Measurements from ENCODE around the gene MAPT. TPM values are rescaled to one million over a fixed set of nuclear protein-coding genes. Genes with fewer than 3 reads are reported as not detected.

The MAPT gene
- total RNA-seq, 4 donors from 2014 or later, result 3.6 to 6.5 (median 4.5) TPM

DNA sequence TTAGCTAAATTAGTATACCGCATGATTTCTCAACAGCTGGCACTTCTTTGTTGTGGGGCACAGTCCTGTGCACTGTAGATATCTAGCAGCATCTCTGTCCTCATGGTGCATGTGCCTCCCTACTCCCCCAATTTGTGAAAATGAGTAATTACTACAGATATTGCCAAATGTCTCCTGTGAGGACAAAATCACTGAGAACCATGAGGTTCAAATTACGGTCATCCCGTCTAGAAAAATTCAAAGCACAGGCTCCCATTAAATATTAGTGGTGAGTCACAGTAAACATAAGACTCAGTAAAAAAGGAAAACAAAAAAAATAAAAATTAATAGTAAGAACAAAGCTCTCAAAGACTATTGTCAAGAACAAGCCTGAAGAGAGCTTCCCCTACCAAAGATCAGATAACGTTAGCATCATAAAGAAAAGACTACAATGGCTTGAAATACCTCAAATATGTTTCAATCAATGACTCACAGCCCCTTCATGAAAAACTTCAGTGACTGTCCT lies 162.5 kb downstream of the MAPT start:
- no peaks in the 10 kb centered on the region for H3K9me3 ChIP-seq
- WGBS, result 56% methylated on average over 4 of the region's 4 CpGs
- H3K4me1 ChIP-seq, result peaks cover 14% of the 10 kb centered on the region
- H3K4me3 ChIP-seq, result no peak overlapping the region
- no peak for DNase-seq (ENCODE audit: low spot score in 2 of 2)
- no peak for TF ChIP-seq EP300 (IDR thresholded peaks at IDR 0.05)
- H3K27me3 ChIP-seq, result no peaks in the 10 kb centered on the region
- no peak overlapping the region for H3K27ac ChIP-seq
- peaks cover 15% of the 10 kb centered on the region for H3K36me3 ChIP-seq

DNA sequence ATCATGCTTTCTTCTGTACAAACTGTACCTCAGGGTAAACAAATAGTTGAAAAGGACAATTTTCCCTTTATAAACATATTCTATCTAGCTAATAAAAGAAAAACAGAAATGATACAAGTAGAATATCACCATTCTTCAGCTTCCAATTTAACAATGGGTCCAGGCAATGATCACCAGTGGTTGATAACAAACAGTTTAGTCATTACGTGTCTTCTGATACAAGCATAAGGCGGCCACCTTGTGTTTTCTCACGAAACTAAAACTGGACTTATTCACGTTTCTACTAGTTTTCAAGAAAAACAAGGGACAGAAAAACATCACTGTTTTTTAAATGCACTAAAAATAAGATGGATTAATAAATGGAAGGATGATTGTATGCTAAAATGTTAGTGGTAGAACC lies 163.0 kb downstream of the MAPT start:
- no peak overlapping the region for H3K27ac ChIP-seq

DNA sequence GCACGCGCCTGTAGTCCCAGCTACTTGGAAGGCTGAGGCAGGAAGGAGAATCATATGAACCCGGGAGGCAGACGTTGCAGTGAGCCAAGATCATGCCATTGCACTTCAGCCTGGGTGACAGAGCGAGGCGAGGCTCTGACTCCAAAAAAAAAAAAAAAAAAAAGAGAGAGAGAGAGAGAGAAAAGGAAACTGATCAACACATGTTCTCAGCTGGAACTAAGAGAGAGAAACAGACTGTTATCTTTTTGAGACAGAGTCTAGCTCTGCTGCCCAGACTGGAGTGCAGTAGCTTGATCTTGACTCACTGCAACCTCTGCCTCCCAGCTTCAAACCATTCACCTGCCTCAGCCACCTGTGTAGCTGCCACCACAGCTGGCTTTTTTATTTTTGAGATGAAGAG lies 165.1 kb downstream of the MAPT start:
- TF ChIP-seq, protein P1, sequence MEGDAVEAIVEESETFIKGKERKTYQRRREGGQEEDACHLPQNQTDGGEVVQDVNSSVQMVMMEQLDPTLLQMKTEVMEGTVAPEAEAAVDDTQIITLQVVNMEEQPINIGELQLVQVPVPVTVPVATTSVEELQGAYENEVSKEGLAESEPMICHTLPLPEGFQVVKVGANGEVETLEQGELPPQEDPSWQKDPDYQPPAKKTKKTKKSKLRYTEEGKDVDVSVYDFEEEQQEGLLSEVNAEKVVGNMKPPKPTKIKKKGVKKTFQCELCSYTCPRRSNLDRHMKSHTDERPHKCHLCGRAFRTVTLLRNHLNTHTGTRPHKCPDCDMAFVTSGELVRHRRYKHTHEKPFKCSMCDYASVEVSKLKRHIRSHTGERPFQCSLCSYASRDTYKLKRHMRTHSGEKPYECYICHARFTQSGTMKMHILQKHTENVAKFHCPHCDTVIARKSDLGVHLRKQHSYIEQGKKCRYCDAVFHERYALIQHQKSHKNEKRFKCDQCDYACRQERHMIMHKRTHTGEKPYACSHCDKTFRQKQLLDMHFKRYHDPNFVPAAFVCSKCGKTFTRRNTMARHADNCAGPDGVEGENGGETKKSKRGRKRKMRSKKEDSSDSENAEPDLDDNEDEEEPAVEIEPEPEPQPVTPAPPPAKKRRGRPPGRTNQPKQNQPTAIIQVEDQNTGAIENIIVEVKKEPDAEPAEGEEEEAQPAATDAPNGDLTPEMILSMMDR (IDR thresholded peaks at IDR 0.05), result no peak
- no peak for TF ChIP-seq POLR2A (IDR thresholded peaks at IDR 0.05)
- no peak for TF ChIP-seq EP300 (IDR thresholded peaks at IDR 0.05)
- no peak for TF ChIP-seq POLR2AphosphoS5 (IDR thresholded peaks at IDR 0.05)
- Histone ChIP-seq H3K27me3 (no peaks in the 10 kb centered on the region), H3K27ac (no peak overlapping the region), H3K4me3 (no peak overlapping the region), H3K36me3 (peaks cover 10% of the 10 kb centered on the region), H3K4me1 (peaks cover 19% of the 10 kb centered on the region), H3K9me3 (no peaks in the 10 kb centered on the region)
- no peak for DNase-seq (ENCODE audit: low spot score in 2 of 2)
- WGBS, result 51% methylated on average over 6 of the region's 6 CpGs

More for the DNA sequence above, 163.0 kb downstream of the MAPT start:
- Histone ChIP-seq H3K4me3 (no peak overlapping the region), H3K9me3 (no peaks in the 10 kb centered on the region), H3K4me1 (peaks cover 11% of the 10 kb centered on the region), H3K27me3 (no peaks in the 10 kb centered on the region), H3K36me3 (peaks cover 15% of the 10 kb centered on the region)
- WGBS, result 92% methylated on average over 4 of the region's 4 CpGs
- DNase-seq (ENCODE audit: low spot score in 2 of 2), result no peak
- TF ChIP-seq POLR2AphosphoS5 (IDR thresholded peaks at IDR 0.05) (no peak), POLR2A (IDR thresholded peaks at IDR 0.05) (no peak), EP300 (IDR thresholded peaks at IDR 0.05) (no peak)
- TF ChIP-seq, protein P1 (IDR thresholded peaks at IDR 0.05), result no peak

DNA sequence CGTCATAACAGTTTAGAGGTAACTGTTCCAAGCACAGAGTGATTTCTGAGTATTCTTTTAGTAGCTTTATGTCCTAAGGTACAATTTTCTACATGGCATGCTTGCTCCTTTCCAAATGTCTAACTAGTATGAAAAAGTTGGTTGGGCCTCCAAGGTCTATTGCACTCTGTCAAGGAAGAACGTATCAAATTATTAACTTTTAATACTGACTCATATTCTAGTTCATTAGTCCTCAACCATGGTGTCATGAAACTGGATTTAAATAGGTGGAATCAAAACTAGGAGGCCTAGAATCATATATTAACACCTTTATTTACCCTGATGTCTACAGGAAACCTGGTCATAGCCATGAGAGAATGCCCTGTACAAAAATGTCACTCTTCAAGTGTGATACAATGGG lies 166.1 kb downstream of the MAPT start:
- TF ChIP-seq POLR2A (IDR thresholded peaks at IDR 0.05) (no peak), EP300 (IDR thresholded peaks at IDR 0.05) (no peak), POLR2AphosphoS5 (IDR thresholded peaks at IDR 0.05) (no peak)
- TF ChIP-seq, protein P1 (IDR thresholded peaks at IDR 0.05), result no peak
- no peak overlapping the region for H3K4me3 ChIP-seq
- no peaks in the 10 kb centered on the region for H3K27me3 ChIP-seq
- H3K27ac ChIP-seq, result no peak overlapping the region
- H3K4me1 ChIP-seq, result peaks cover 19% of the 10 kb centered on the region
- no peak for DNase-seq (ENCODE audit: low spot score in 2 of 2)
- peaks cover 16% of the 10 kb centered on the region for H3K36me3 ChIP-seq
- 88% methylated on average over 2 of the region's 2 CpGs for WGBS
- H3K9me3 ChIP-seq, result no peaks in the 10 kb centered on the region

DNA sequence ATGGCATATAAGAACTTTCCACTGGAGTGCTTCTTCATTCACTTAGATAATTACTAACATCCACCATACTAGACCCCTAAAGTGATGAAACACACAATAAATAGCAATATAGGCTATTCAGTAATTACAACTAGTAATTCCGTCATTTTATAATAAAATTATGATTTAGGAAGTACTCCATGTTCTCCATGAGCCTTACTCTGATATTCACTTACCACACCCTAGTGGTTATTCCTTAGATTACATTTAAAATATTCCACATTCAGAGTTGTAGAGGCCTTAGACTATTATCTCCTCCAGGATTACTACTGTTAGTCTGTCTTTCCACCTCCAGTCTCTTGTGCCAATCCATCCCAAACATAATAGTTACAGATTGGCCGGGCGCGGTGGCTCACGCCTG lies 167.1 kb downstream of the MAPT start:
- TF ChIP-seq, protein P1 (IDR thresholded peaks at IDR 0.05), result no peak
- TF ChIP-seq POLR2AphosphoS5 (IDR thresholded peaks at IDR 0.05), result no peak
- no peak for TF ChIP-seq EP300 (IDR thresholded peaks at IDR 0.05)
- TF ChIP-seq POLR2A (IDR thresholded peaks at IDR 0.05), result no peak
- H3K4me1 ChIP-seq, result peaks cover 18% of the 10 kb centered on the region
- H3K27me3 ChIP-seq, result no peaks in the 10 kb centered on the region
- H3K4me3 ChIP-seq, result no peak overlapping the region
- H3K27ac ChIP-seq, result no peak overlapping the region
- DNase-seq (ENCODE audit: low spot score in 2 of 2), result no peak
- 99% methylated on average over 5 of the region's 5 CpGs for WGBS
- peaks cover 22% of the 10 kb centered on the region for H3K36me3 ChIP-seq
- H3K9me3 ChIP-seq, result no peaks in the 10 kb centered on the region

DNA sequence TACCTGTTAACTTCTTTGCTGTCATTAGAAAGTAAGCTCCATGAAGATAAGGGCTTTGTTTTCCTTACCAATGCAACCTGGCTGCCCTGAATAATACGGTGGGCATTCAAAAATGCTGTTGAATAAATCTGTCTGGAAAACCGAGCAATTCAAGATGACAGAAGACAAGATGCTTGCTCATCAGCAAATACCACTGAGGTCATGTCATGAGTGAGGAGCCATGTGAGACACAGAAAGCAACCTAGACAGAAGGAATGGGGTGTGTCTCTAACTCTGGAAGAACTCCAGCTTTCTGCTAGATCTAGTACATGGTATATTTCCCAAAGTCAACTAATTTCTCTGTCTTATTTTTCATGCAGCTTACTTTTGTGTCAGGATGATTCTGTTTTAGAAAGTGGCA lies 168.9 kb downstream of the MAPT start:
- no peak for DNase-seq (ENCODE audit: low spot score in 2 of 2)
- Histone ChIP-seq H3K27me3 (no peaks in the 10 kb centered on the region), H3K9me3 (no peaks in the 10 kb centered on the region), H3K36me3 (peaks cover 33% of the 10 kb centered on the region), H3K4me1 (peaks cover 8% of the 10 kb centered on the region), H3K4me3 (no peak overlapping the region), H3K27ac (no peak overlapping the region)
- TF ChIP-seq POLR2A (IDR thresholded peaks at IDR 0.05) (no peak), POLR2AphosphoS5 (IDR thresholded peaks at IDR 0.05) (no peak), EP300 (IDR thresholded peaks at IDR 0.05) (no peak)
- TF ChIP-seq, protein P1 (IDR thresholded peaks at IDR 0.05), result no peak
- 25% methylated on average over 2 of the region's 2 CpGs for WGBS
